Loucy (cell line): Measurements from ENCODE around the gene RAET1G.
A peak's percentile ranks its signal among the peaks of the same experiment; 100 is the strongest.
"Not testable (repeated sequence)": the region's sequence is repeated elsewhere in the genome, so short reads cannot be mapped to it uniquely, and the experiment has no call there.

Experiments used
- H2AFZ ChIP-seq: fragments of 200-600 bp; sonication (generic); 2 replicates; pipeline ENCODE4 v1.6.0; 2016; ENCODE audit warnings: antibody characterized with exemption, mild to moderate bottlenecking, low read length, moderate library complexity
- H3F3A ChIP-seq: fragments of 200-600 bp; 2 replicates; pipeline ENCODE4 v1.6.0; 2016; ENCODE audit warnings: antibody characterized with exemption, low read depth, mild to moderate bottlenecking
- H3K27me3 ChIP-seq: fragments of 200-600 bp; sonication (generic); 2 replicates; pipeline ENCODE4 v1.6.1; 2014; ENCODE audit warnings: low read length, mild to moderate bottlenecking; ENCODE audit not compliant: insufficient read depth, poor library complexity, severe bottlenecking
- H3K36me3 ChIP-seq: fragments of 200-600 bp; sonication (generic); 2 replicates; pipeline ENCODE4 v1.6.1; 2016; ENCODE audit warnings: low read length; ENCODE audit not compliant: insufficient read depth
- H3K4me1 ChIP-seq: fragments of 200-600 bp; sonication (generic); 2 replicates; pipeline ENCODE4 v1.5.1; 2014; ENCODE audit warnings: low read length, mild to moderate bottlenecking; ENCODE audit not compliant: insufficient read depth, poor library complexity, severe bottlenecking
- H3K4me2 ChIP-seq: fragments of 200-600 bp; sonication (generic); 2 replicates; pipeline ENCODE4 v1.6.0; 2014; ENCODE audit warnings: antibody characterized with exemption, low read length, low read depth, mild to moderate bottlenecking; ENCODE audit not compliant: poor library complexity, severe bottlenecking
- H3K4me3 ChIP-seq: fragments of 200-600 bp; sonication (generic); 2 replicates; pipeline ENCODE4 v1.5.1; 2014; ENCODE audit warnings: low read length, mild to moderate bottlenecking, mixed read lengths; ENCODE audit not compliant: poor library complexity, severe bottlenecking
- H3K79me2 ChIP-seq: fragments of 200-600 bp; sonication (generic); 2 replicates; pipeline ENCODE4 v1.6.1; 2014; ENCODE audit warnings: low read length; ENCODE audit not compliant: insufficient read depth
- H3K9ac ChIP-seq: fragments of 200-600 bp; sonication (generic); 2 replicates; pipeline ENCODE4 v1.6.0; 2014; ENCODE audit warnings: mild to moderate bottlenecking, low read depth, low read length, moderate library complexity; ENCODE audit not compliant: poor library complexity, severe bottlenecking
- H3K9me2 ChIP-seq: fragments of 200-600 bp; sonication (generic); replicated peaks from 2 replicates; pipeline ENCODE4 v1.6.1; 2016; ENCODE audit warnings: low read depth, low read length, mixed read lengths
- H3K9me3 ChIP-seq: fragments of 200-600 bp; sonication (generic); 2 replicates; pipeline ENCODE4 v1.6.1; 2014; ENCODE audit warnings: mild to moderate bottlenecking, antibody characterized with exemption, low read length, low read depth; ENCODE audit not compliant: insufficient read depth
- H4K20me1 ChIP-seq: fragments of 200-600 bp; sonication (generic); 2 replicates; pipeline ENCODE4 v1.6.0; 2014; ENCODE audit warnings: antibody characterized with exemption, low read length, mild to moderate bottlenecking; ENCODE audit not compliant: insufficient read depth, poor library complexity, severe bottlenecking
- EZH2phosphoT487 ChIP-seq: fragments of 200-600 bp; IDR thresholded peaks from 2 replicates; pipeline ENCODE4 v1.6.1; 2018; ENCODE audit warnings: antibody characterized with exemption, mild to moderate bottlenecking, moderate library complexity, borderline replicate concordance
- TF ChIP-seq, protein P1 (sequence below): fragments of 200-600 bp; sonication (generic); conservative IDR thresholded peaks from 2 replicates; pipeline ENCODE4 v1.5.1; 2014; ENCODE audit warnings: mild to moderate bottlenecking, antibody characterized with exemption, low read length

Gene RAET1G

DNA sequence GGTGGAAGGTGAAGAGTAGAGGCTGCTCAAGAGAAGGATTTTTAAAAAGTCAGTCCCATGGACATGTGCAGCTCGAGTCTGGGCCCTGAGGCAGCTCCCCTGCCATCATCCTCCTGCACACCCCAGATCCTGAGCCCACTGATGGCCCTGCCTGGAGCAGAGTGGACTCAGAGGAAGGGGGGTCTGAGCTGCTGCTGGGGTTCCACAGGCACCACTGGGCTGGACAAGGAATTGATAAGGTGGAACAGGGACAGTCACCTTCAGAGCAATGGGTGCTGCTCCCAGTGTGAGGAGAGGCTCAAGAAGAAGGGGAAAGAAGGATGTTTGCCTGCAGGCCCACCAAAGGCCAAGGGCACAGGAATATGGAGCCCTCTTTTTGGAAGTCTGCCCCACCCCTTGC, 25.1 kb upstream of the RAET1G start:
- Histone ChIP-seq H4K20me1 (no peaks in the 10 kb centered on the region), H3K9me3 (no peaks in the 10 kb centered on the region), H2AFZ (no peak overlapping the region), H3K9ac (no peak overlapping the region), H3K36me3 (no peaks in the 10 kb centered on the region), H3K79me2 (peaks cover 4% of the 10 kb centered on the region; the same call in 1 of the 2 replicates), H3K4me3 (no peak overlapping the region), H3K4me2 (no peak overlapping the region), H3K27me3 (no peaks in the 10 kb centered on the region), H3K4me1 (peaks cover 3% of the 10 kb centered on the region), H3F3A (no peaks in the 10 kb centered on the region), H3K9me2 (no peaks in the 10 kb centered on the region)
- TF ChIP-seq EZH2phosphoT487, result no peak
- TF ChIP-seq, protein P1, sequence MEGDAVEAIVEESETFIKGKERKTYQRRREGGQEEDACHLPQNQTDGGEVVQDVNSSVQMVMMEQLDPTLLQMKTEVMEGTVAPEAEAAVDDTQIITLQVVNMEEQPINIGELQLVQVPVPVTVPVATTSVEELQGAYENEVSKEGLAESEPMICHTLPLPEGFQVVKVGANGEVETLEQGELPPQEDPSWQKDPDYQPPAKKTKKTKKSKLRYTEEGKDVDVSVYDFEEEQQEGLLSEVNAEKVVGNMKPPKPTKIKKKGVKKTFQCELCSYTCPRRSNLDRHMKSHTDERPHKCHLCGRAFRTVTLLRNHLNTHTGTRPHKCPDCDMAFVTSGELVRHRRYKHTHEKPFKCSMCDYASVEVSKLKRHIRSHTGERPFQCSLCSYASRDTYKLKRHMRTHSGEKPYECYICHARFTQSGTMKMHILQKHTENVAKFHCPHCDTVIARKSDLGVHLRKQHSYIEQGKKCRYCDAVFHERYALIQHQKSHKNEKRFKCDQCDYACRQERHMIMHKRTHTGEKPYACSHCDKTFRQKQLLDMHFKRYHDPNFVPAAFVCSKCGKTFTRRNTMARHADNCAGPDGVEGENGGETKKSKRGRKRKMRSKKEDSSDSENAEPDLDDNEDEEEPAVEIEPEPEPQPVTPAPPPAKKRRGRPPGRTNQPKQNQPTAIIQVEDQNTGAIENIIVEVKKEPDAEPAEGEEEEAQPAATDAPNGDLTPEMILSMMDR, result no peak

DNA sequence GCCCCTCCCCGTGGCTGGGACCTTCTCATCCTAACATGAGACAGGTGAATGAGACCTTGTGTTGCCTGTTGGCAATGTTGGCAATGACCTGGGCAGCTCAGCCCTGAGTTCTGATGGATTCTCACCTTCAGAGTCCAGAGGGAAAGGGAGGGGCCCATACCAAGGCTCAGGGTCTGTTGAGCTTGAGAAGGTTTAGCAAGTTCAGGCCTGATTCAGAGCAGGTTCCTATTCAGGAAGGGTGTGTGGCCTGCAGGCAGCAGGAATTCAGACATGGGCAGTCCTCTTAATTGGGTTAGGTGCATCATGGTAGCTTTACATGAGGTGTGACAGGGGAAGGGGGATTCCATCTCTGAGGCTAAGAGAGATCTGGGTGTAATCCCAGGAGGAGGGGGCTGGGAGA, 24.6 kb upstream of the RAET1G start:
- not testable (repeated sequence) for H3K4me2 ChIP-seq, H3K27me3 ChIP-seq, H4K20me1 ChIP-seq, H3K79me2 ChIP-seq, H2AFZ ChIP-seq, H3K9me3 ChIP-seq, H3K36me3 ChIP-seq, H3K4me1 ChIP-seq, H3F3A ChIP-seq, H3K9me2 ChIP-seq, H3K4me3 ChIP-seq, H3K9ac ChIP-seq

DNA sequence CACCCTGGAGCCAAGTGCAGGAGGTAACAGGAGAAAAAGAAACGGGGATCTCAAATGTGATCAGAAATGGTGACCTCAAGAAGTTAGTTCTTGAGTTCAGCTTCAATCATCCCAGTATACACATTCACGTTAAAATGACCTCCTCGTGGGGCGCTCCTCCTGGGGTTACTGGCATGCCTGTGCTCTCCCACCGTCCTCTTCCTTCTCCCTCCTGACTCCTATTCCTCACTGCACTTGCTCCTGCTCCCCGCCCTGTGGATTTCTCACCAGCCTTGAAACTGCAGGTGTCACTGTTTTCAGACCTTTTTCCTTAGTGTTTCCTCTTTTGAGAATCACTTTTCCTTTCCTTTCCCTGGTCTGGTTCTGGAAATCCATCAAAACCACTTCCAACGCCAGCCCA, 23.7 kb upstream of the RAET1G start:
- H3K27me3 ChIP-seq, result not testable (repeated sequence)

DNA sequence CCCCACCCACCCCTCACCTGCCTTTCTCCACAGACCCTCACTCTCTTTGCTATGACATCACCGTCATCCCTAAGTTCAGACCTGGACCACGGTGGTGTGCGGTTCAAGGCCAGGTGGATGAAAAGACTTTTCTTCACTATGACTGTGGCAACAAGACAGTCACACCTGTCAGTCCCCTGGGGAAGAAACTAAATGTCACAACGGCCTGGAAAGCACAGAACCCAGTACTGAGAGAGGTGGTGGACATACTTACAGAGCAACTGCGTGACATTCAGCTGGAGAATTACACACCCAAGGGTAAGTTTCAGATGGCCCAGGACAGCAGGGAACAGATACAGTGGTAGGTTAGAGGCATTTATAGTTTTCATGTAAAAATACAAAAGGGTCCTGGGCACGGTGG, 22.4 kb upstream of the RAET1G start:
- H4K20me1 ChIP-seq, H3K9ac ChIP-seq, H3K27me3 ChIP-seq, H3F3A ChIP-seq, H3K9me3 ChIP-seq, H3K4me3 ChIP-seq, H3K4me1 ChIP-seq, H3K36me3 ChIP-seq, H3K9me2 ChIP-seq, H3K4me2 ChIP-seq, H3K79me2 ChIP-seq, H2AFZ ChIP-seq: not testable (repeated sequence)

More for the DNA sequence above, 23.7 kb upstream of the RAET1G start:
- H3K9ac ChIP-seq, H3K4me2 ChIP-seq, H3F3A ChIP-seq, H3K79me2 ChIP-seq, H3K4me3 ChIP-seq, H3K4me1 ChIP-seq, H3K9me2 ChIP-seq, H3K9me3 ChIP-seq, H2AFZ ChIP-seq, H4K20me1 ChIP-seq, H3K36me3 ChIP-seq: not testable (repeated sequence)

DNA sequence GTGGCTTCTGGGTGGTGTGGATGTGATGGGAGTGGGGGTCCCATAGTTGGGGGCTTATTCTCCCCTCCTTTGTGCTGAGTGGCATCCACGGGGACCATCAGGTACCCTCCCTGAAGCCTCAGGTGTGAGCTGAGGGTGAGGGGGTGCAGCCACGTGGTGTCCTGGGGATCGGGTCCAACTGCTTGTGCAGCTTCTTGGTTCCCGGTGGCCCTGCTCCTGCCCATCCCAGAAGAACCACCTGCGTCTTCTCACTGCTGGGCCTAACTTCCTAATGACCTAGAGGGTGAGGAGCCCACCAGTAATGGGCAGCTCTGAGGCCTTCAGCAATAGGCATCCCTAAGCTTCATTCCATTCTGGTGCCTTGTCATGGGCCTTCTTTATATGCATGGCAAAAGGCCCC, 20.4 kb upstream of the RAET1G start:
- H3F3A ChIP-seq, H3K9me2 ChIP-seq, H4K20me1 ChIP-seq, H3K9ac ChIP-seq, H3K9me3 ChIP-seq, H2AFZ ChIP-seq, H3K36me3 ChIP-seq, H3K27me3 ChIP-seq, H3K79me2 ChIP-seq, H3K4me1 ChIP-seq: not testable (repeated sequence)
- peak overlapping the region; percentile 91 for H3K4me3 ChIP-seq
- H3K4me2 ChIP-seq, result peak overlapping the region; percentile 80
